IgD-negative memory B cell (primary cell): ENCODE measurements around the gene SLC15A1. TPM values are rescaled to one million over a fixed set of nuclear protein-coding genes. Genes with fewer than 3 reads are reported as not detected.
A peak's percentile ranks its signal among the peaks of the same experiment; 100 is the strongest.

Experiments used
- H3K27ac Mint-ChIP-seq, 3 donors: one replicate each; pipeline ENCODE4 v1.8.0; 2020 to 2022; ENCODE audit warnings: mild to moderate bottlenecking in 3 of 3, mixed read lengths in 3 of 3, moderate library complexity in 1 of 3
- H3K27me3 Mint-ChIP-seq: one replicate; pipeline ENCODE4 v1.8.0; 2021; ENCODE audit warnings: mixed read lengths
- H3K36me3 Mint-ChIP-seq: one replicate; pipeline ENCODE4 v1.8.0; 2020; ENCODE audit warnings: mild to moderate bottlenecking, mixed read lengths
- H3K4me1 Mint-ChIP-seq, 3 donors: one replicate each; pipeline ENCODE4 v1.8.0; 2020 to 2022; ENCODE audit warnings: mixed read lengths in 3 of 3, mild to moderate bottlenecking in 1 of 3
- H3K4me3 Mint-ChIP-seq, 4 donors: one replicate each; pipeline ENCODE4 v1.8.0; 2020 to 2022; ENCODE audit warnings: mild to moderate bottlenecking in 4 of 4, mixed read lengths in 4 of 4, moderate library complexity in 3 of 4
- H3K9me3 Mint-ChIP-seq, 3 donors: one replicate each; pipeline ENCODE4 v1.8.0; 2020 to 2021; ENCODE audit warnings: mixed read lengths in 3 of 3, mild to moderate bottlenecking in 1 of 3
- polyA plus RNA-seq: library from polyadenylated mRNA; unstranded; fragments of 300-500 nt; fragmentation: Illumina TruSeq; gene quantifications from one replicate; pipeline ENCODE4 v1.2.3, GENCODE V29; 2021

SLC15A1 gene
- polyA plus RNA-seq, 1 donor from 2014 or later, result not detected

DNA sequence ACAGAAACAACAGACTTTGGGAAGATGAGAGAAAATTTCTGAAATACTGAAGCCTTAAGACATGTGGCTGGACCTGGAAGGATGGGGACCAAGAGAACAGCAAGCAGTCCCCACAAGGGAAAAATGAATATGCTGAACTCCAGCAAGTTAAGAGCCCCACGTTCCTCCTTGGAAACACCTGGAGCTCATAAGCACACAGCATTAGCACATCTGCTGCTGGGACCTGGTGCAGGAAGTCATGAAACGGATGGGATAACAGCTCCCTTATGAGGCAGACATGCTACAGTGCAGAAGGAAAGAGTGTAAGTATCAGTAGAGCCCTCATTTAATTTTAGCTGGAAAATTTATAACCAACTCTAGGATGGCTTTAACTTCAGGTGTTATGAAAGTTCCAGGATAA is 67.3 kb downstream of the SLC15A1 start:
- Mint-ChIP-seq H3K4me1 (no peaks in the 10 kb centered on the region), H3K4me3 (no peak overlapping the region), H3K9me3 (no peaks in the 10 kb centered on the region), H3K27ac (no peak overlapping the region), H3K36me3 (no peaks in the 10 kb centered on the region), H3K27me3 (peaks cover 4% of the 10 kb centered on the region)

DNA sequence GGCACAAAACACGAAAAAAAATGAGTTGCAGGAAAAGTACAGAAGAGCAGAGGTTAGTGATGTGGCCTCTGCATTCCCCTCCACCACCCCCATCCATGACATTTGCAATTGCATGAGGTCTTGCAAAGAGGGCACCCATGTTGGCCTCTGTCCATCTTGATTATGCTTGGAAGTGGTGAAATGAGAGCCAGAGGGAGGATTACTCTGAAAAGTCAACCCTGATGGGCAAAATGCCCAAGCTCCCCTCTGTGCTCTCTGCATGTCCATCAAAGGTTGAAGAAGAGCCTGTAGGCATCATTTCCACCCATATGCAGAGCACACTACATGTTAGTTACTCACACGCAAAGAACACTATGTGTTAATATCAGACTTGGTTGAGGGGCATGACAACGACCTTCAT is 71.4 kb downstream of the SLC15A1 start:
- Mint-ChIP-seq H3K27ac (no peak overlapping the region), H3K4me3 (no peak overlapping the region), H3K36me3 (no peaks in the 10 kb centered on the region), H3K4me1 (no peaks in the 10 kb centered on the region), H3K27me3 (peaks cover 3% of the 10 kb centered on the region), H3K9me3 (no peaks in the 10 kb centered on the region)

DNA sequence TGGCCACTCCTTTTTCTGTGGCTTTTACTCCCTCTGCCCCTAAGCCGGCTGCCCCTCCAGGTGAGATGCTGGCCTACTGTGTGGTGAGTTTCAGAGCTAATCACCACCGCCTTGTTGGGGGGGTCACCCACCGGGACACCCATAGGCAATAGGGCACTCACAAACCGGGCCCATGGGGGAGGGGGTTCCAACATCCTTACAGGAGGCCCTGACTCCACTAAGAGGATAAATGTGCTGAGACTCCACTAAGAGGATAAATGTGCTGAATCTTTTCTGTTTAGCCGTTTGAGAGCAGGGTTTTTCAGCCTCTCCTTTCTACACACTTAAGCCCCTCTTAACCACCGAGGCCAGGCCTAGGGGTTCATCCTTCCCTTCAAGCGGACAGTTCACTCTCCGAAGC is 73.7 kb downstream of the SLC15A1 start:
- Mint-ChIP-seq H3K9me3 (no peaks in the 10 kb centered on the region), H3K27ac (no peak overlapping the region), H3K36me3 (no peaks in the 10 kb centered on the region), H3K4me1 (no peaks in the 10 kb centered on the region), H3K4me3 (no peak overlapping the region), H3K27me3 (peaks cover 4% of the 10 kb centered on the region)

DNA sequence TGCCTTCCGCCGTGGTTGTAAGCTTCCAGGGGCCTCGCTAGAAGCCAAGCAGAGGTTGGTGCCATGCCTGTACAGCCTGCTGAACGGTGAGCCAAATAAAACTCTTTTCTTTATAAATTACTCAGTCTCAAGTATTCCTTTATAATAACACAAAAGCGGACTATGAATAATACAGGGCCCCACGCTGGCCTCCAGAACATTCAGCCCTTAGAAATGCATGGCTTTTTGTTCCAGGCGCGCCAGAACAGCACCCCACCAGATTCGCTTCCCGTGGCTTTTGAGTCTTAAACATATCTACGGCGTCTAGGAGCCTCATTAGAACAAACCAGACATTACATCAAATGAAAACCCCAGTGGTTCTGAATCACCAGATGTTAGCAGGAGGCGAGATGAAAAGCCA is 75.1 kb downstream of the SLC15A1 start:
- H3K4me3 Mint-ChIP-seq, result no peak overlapping the region
- H3K4me1 Mint-ChIP-seq, result peaks cover 0 to 4% (median 2%) of the 10 kb centered on the region in 3 donors
- H3K27me3 Mint-ChIP-seq, result peaks cover 4% of the 10 kb centered on the region
- H3K9me3 Mint-ChIP-seq, result no peaks in the 10 kb centered on the region
- no peak overlapping the region for H3K27ac Mint-ChIP-seq
- H3K36me3 Mint-ChIP-seq, result no peaks in the 10 kb centered on the region

DNA sequence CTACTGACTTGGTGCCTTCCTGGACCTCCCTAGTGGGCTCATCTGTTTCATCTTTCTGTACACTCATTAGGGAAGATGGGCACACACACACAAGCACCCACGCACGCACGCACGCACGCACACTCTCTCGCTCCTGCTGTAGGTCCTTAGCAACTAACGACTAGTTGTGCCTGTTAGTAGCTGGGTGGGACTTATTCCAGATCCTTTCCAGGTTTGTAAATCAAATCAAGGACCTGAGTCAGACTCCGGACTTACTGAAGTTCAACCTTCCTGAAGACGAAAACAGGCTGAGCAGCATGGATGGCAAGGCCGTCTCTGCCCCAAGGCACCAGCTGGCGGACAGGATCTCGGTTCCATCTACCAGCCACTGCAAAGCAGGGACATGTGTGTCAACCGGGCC is 76.2 kb downstream of the SLC15A1 start:
- H3K27ac Mint-ChIP-seq, result no peak overlapping the region
- no peaks in the 10 kb centered on the region for H3K9me3 Mint-ChIP-seq
- peaks cover 3% of the 10 kb centered on the region for H3K27me3 Mint-ChIP-seq
- H3K36me3 Mint-ChIP-seq, result no peaks in the 10 kb centered on the region
- H3K4me1 Mint-ChIP-seq, result peaks cover 0 to 4% (median 2%) of the 10 kb centered on the region in 3 donors
- H3K4me3 Mint-ChIP-seq, result no peak overlapping the region

DNA sequence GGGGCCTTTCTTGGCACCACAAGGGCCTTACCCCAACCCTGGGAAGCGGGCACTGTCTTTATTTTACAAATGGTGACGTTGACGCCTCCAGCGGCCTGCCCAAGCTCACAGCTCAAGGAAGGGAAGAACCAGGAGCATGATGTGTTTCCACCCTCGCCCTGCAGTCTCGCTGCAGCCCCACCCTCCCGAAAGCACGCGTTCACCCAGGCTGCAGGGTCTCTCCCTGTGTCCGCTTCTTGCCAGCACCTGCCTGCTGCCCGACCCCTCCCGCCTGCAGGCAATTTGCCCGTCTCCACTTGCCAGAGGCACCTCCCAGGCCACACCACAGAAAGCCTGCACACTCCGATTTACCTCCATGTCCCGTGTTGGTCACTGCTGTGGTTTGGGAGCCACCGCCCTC is 76.6 kb downstream of the SLC15A1 start:
- H3K27ac Mint-ChIP-seq, result no peak overlapping the region
- no peaks in the 10 kb centered on the region for H3K9me3 Mint-ChIP-seq
- no peaks in the 10 kb centered on the region for H3K36me3 Mint-ChIP-seq
- H3K4me3 Mint-ChIP-seq, result no peak overlapping the region
- H3K27me3 Mint-ChIP-seq, result peaks cover 3% of the 10 kb centered on the region
- H3K4me1 Mint-ChIP-seq, result peaks cover 0 to 4% (median 2%) of the 10 kb centered on the region in 3 donors

DNA sequence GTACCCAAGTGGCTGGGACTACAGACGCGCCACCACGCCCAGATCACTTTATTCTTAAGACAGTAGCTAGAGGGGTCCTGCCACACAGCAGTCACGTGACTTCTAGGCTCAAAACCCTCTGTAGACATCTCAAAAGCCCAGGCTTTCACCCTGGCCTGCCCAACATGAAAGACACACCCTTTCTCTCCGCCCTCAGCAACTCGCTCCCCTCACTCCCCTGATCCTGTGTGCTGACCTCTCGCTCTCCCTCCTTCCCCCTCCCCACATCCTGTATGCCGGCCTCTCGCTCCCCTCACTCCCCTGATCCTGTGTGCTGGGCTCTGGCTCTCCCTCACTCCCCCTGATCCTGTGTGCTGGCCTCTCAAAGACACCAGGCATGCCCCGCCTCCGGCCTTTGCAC is 77.4 kb downstream of the SLC15A1 start:
- Mint-ChIP-seq H3K4me3 (no peak overlapping the region), H3K27ac (no peak overlapping the region)

DNA sequence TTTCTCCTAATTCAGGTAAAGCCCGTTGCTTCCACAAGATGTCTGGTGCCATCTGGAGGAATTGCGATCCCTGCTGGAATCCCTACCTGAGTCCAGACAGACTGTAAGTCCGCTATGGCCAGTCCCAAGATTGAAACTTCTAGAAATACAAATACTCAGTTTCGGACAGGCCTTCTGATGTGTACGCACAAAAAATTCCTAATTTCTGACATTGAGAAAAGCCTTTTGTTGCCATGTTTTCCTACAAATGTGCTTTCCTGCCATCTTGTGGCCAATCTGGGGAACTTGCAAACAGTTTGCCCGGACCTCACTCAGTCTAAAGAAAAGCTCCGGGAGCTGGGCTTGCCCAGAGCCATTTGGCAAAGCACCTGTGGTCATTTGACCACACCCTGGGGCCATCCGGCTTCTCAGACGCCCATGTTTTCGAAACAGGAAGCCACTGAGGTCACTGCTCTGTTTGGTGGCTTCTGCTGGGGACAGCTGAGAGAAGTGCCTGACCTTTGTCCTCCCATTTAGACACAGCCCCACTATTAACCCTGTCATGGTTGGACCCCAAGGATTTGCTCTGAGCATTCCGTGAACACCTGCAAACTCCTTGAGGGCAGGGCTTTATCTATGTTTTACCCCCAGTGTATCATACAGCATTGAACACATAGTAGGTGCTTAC is 79.4 kb downstream of the SLC15A1 start:
- Mint-ChIP-seq H3K4me3 (no peak overlapping the region), H3K4me1 (peaks cover 0 to 4% (median 2%) of the 10 kb centered on the region in 3 donors), H3K36me3 (no peaks in the 10 kb centered on the region), H3K9me3 (no peaks in the 10 kb centered on the region), H3K27me3 (peaks cover 4% of the 10 kb centered on the region), H3K27ac (peak overlapping the region in 1 of 3 donors; percentile 57)

More for the DNA sequence above, 77.4 kb downstream of the SLC15A1 start:
- H3K36me3 Mint-ChIP-seq, result no peaks in the 10 kb centered on the region
- H3K4me1 Mint-ChIP-seq, result peaks cover 0 to 4% (median 2%) of the 10 kb centered on the region in 3 donors
- H3K9me3 Mint-ChIP-seq, result no peaks in the 10 kb centered on the region
- peaks cover 3% of the 10 kb centered on the region for H3K27me3 Mint-ChIP-seq

DNA sequence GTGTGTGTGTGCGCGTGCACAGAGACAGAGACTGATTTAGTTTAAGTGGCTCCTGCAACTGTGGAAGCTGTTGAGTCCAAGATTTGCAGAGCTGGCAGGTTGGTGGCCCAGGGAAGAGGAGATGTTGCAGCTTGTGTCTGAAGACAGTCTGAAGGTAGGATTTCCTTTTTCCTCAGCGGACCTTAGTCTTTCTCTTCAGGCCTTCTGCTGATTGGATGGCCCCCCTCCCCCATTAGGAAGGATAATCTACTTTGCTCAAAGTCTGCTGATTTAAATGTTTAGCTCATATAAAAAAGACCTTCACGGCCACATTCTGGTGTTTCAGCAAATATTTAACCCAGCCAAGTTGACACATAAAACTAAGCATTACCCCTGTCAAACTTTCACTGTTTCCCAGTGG is 84.3 kb downstream of the SLC15A1 start:
- no peaks in the 10 kb centered on the region for H3K36me3 Mint-ChIP-seq
- no peaks in the 10 kb centered on the region for H3K9me3 Mint-ChIP-seq
- H3K27ac Mint-ChIP-seq, result no peak overlapping the region
- H3K27me3 Mint-ChIP-seq, result peaks cover 2% of the 10 kb centered on the region
- no peak overlapping the region for H3K4me3 Mint-ChIP-seq
- peaks cover 0 to 2% (median 0%) of the 10 kb centered on the region in 3 donors for H3K4me1 Mint-ChIP-seq

DNA sequence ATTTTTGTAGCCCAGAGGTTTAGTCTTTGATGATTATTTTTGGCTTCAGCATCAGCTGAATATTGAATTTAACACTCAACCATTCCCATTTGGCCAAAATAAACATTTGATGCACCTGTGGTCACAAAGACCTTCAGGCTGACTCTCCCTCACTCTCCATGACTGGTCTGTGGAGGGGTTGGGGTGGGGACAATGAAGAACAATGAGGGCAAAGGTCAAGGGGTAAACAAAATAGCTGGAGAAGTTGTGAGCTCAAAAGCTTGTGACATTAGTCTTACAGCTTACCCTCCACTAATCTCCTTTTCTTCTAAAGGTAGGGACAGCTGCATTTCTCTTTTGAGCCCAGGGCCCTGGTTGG is 86.9 kb downstream of the SLC15A1 start:
- no peak overlapping the region for H3K27ac Mint-ChIP-seq
- no peaks in the 10 kb centered on the region for H3K4me1 Mint-ChIP-seq
- H3K36me3 Mint-ChIP-seq, result no peaks in the 10 kb centered on the region
- H3K9me3 Mint-ChIP-seq, result no peaks in the 10 kb centered on the region
- no peak overlapping the region for H3K4me3 Mint-ChIP-seq
- peaks cover 2% of the 10 kb centered on the region for H3K27me3 Mint-ChIP-seq

DNA sequence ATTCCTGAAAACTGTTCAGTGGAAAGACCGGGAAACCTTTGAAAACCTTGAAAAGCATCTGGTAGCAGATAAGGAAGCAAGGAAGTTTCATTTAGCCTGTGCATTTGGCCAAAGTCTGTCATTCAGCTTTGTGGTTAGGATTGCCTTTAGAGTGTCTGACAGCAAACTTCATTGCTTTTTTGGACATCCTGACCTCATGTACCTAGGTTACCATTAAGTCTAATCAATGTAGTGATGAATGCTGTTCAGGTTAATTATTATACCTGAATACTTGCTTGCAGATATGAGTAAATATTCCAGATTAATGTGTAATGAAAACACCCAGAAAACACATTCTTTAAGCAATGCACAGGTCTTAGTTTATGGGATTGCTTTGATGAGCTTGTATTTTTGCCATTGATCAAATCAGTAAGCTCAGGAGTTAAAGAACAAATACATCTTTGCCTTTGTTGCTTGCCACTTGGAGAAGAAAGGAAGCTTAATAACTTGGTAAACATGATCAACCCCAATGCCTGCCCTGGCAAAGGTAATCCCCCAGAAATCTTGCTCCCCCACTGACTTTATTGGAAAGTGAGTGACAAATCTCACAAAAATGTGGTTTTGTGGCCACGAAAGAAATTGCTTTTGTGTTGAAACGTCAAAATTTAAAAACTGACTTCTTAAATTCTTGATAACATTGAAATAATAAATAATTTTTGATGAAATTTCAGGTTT is 87.4 kb downstream of the SLC15A1 start:
- no peak overlapping the region for H3K27ac Mint-ChIP-seq
- peaks cover 2% of the 10 kb centered on the region for H3K27me3 Mint-ChIP-seq
- H3K36me3 Mint-ChIP-seq, result no peaks in the 10 kb centered on the region
- H3K9me3 Mint-ChIP-seq, result no peaks in the 10 kb centered on the region
- H3K4me1 Mint-ChIP-seq, result no peaks in the 10 kb centered on the region
- H3K4me3 Mint-ChIP-seq, result no peak overlapping the region

DNA sequence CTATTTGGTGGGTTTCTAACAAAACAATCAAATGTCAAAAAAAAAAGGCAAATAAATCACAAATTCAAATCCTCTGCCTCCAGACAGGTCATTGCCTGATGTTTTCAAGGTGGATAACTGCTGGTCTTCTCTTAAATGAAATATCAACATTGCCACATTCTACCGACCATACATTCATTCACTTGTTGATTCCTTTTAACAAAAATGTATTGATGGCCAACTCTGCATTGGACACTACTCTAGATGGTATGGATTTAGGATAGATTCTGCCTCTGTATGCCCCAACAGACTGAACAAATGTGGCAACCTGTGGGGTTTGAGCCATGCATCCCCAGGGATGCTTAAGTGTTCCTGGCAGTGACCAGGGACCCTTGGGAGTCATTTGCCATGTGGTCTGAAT is 88.0 kb downstream of the SLC15A1 start:
- H3K27ac Mint-ChIP-seq, result no peak overlapping the region
- H3K9me3 Mint-ChIP-seq, result no peaks in the 10 kb centered on the region
- peaks cover 1% of the 10 kb centered on the region for H3K27me3 Mint-ChIP-seq
- no peaks in the 10 kb centered on the region for H3K4me1 Mint-ChIP-seq
- no peak overlapping the region for H3K4me3 Mint-ChIP-seq
- no peaks in the 10 kb centered on the region for H3K36me3 Mint-ChIP-seq

DNA sequence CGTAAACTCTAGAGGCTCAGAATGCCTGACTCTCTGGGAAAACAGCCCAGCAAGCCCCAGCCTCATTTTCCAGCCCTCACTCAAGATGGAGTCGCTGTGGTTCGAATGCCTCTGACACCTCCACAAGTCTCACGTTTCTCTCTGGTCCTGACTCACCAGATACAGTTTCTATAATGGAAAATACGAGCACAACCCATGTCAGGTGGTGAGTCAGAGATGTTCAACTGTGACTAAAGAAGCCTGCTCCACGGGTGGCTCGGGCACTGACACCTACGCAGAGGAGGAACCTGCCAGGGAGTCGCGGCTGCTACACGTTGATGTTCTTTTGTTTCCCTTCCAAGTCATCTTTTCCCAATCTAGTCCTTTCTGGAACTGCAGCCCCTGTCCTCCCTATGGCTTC is 88.4 kb downstream of the SLC15A1 start:
- no peaks in the 10 kb centered on the region for H3K9me3 Mint-ChIP-seq
- H3K4me3 Mint-ChIP-seq, result no peak overlapping the region

DNA sequence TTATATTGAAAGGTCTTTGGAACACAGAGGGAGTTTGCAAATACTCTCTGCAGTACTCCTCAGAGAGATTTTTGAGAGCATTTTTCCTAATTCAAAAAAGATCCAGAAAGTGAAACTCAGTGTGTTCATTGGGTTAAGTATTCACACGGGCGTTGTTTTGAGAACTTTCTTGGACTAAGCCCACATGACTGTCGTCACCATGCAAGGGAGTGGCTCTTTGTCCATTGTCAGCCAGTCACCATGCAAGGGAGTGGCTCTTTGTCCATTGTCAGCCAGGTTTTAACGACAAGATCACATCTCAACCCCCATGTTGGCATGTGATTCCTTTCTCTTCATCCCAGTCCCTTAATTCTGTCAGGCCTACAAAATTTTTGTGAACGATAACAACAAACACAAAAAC is 94.3 kb downstream of the SLC15A1 start:
- peaks cover 3% of the 10 kb centered on the region for H3K27me3 Mint-ChIP-seq

More for the DNA sequence above, 88.4 kb downstream of the SLC15A1 start:
- no peaks in the 10 kb centered on the region for H3K4me1 Mint-ChIP-seq
- no peak overlapping the region for H3K27ac Mint-ChIP-seq
- H3K36me3 Mint-ChIP-seq, result no peaks in the 10 kb centered on the region
- peaks cover under 1% of the 10 kb centered on the region for H3K27me3 Mint-ChIP-seq

DNA sequence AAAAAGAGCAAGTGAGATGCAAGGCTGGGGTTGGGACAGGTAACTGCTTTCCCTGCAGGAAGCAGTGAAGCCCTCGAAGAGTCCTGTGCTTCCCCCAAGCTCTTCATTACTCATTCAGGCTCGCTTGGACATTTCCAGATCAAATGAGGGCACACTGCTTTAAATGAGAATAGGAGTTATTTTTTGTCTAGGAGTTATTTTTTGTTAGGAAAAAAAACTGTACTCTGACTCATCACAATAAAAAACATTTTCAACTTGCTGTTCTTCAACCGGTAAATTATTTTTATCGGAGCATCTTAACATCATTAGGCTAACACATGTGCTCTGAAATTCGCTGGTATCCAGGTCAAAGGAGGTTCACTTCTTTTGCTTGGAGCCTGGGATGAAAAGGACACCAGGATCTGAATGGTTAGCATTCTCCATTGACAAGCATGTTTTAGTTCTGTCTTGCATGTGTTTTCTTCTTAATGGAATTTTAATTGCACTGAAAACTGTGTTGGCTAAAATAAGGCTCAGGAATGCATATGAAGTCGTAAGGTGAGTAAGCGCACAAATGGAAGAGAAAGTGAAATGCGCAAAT is 94.9 kb downstream of the SLC15A1 start:
- Mint-ChIP-seq H3K4me1 (peaks cover 0 to 5% (median 2%) of the 10 kb centered on the region in 3 donors), H3K9me3 (no peaks in the 10 kb centered on the region), H3K36me3 (peaks cover 2% of the 10 kb centered on the region), H3K4me3 (no peak overlapping the region), H3K27me3 (peaks cover 3% of the 10 kb centered on the region), H3K27ac (no peak overlapping the region)

More for the DNA sequence above, 94.3 kb downstream of the SLC15A1 start:
- Mint-ChIP-seq H3K4me3 (no peak overlapping the region), H3K9me3 (no peaks in the 10 kb centered on the region), H3K36me3 (peaks cover 2% of the 10 kb centered on the region), H3K4me1 (peaks cover 0 to 4% (median 2%) of the 10 kb centered on the region in 3 donors), H3K27ac (no peak overlapping the region)

DNA sequence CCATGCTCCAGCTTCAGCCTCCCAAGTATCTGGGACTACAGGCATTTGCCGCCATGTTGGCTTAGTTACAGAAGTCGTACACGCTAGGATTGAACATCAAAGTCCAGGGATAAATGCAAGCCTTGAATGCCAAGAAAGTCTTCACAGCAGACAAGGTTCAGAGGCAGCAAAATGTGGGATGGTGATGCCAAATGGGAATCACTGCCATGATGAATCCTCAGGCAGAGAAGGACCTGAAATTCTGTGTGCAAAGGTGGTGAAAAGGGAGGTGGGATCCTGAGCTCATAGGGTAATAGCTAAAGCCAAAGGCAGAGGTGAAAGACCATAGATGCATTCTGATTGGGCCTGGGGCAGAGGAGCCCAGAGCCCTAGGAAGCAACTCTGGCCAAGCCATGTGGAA is 96.2 kb downstream of the SLC15A1 start:
- peaks cover 0 to 5% (median 2%) of the 10 kb centered on the region in 3 donors for H3K4me1 Mint-ChIP-seq
- H3K4me3 Mint-ChIP-seq, result no peak overlapping the region
- peaks cover 2% of the 10 kb centered on the region for H3K36me3 Mint-ChIP-seq
- H3K27me3 Mint-ChIP-seq, result peaks cover 3% of the 10 kb centered on the region
- H3K9me3 Mint-ChIP-seq, result no peaks in the 10 kb centered on the region
- peak overlapping the region in 1 of 3 donors; percentile 31 for H3K27ac Mint-ChIP-seq
